ENCODE measurements around the gene HNF4A.

- TF ChIP-seq CTCF (IDR thresholded peaks at IDR 0.05): no peak
- no peak for TF ChIP-seq POLR2A (IDR thresholded peaks at IDR 0.05)
Measured at GRCh38 chr20:44354979-44355497, 461 bp upstream of the HNF4A start.

Data from body of pancreas (tissue), 4 donors.